ENCODE measurements around the gene CIAO3. TPM values are rescaled to one million over a fixed set of nuclear protein-coding genes. Genes with fewer than 3 reads are reported as not detected.

CIAO3 gene
- total and polyA plus RNA-seq, 10 of the 15 experiments (the other 5 are each of a cell fraction or from before 2014, with no cell fraction given), result 1.4 to 37.5 (median 30.8) TPM

GRCh38 chr16:732936-733335 is 7.9 kb downstream of the CIAO3 start:
- Histone ChIP-seq H3K9me3 (replicated peaks; ENCODE audit: control insufficient read depth, insufficient read depth, low read length) (no peaks in the 10 kb centered on the region), H4K20me1 (ENCODE audit: control insufficient read depth, insufficient read depth) (no peaks in the 10 kb centered on the region), H3K9ac (ENCODE audit: control insufficient read depth, insufficient read depth, low read length) (no peak overlapping the region), H2AFZ (ENCODE audit: control insufficient read depth, low read depth, low read length) (no peak overlapping the region), H3K4me3 (no peak overlapping the region), H3K4me2 (ENCODE audit: control insufficient read depth, insufficient read depth) (no peak overlapping the region), H3K4me1 (ENCODE audit: control insufficient read depth, insufficient read depth, low read length) (peaks cover 37% of the 10 kb centered on the region), H3K79me2 (ENCODE audit: control insufficient read depth, insufficient read depth, low read length) (peaks cover 2% of the 10 kb centered on the region), H3K27me3 (replicated peaks in 1 of 2; ENCODE audit: control insufficient read depth in 2 of 2, insufficient read depth in 2 of 2, low read length in 1 of 2) (no peaks in the 10 kb centered on the region), H3K36me3 (ENCODE audit: control insufficient read depth in 2 of 2, insufficient read depth in 2 of 2, low read length in 1 of 2) (peaks cover 7 to 9% of the 10 kb centered on the region in 2 experiments; a peak in 3 of 4 replicates), H3K27ac (ENCODE audit: control insufficient read depth, insufficient read depth) (no peak overlapping the region)
- RAD21 ChIA-PET (ENCODE audit: unreplicated experiment), result no interaction called here
- 84% methylated on average over 13 of the region's 13 CpGs for WGBS (ENCODE audit: insufficient coverage, insufficient replicate concordance, low lambda C conversion rate, missing lambda C conversion rate)
- no peak for DNase-seq (ENCODE audit: low read depth, low spot score)
- POLR2A ChIA-PET, result no interaction called here
- SMC1A ChIA-PET (ENCODE audit: uncharacterized antibody, unreplicated experiment), result interaction anchor here (1.2 kb wide), 1 partner anchor 17 kb away, joined by 3 read pairs; no protein-coding TSS in a partner anchor
- FAIRE-seq, result no peak
- in situ Hi-C loops (cut with MboI), result no loop called here
- CTCF ChIA-PET, result interaction anchor here (1.3 kb wide), 1 partner anchor 13 kb away, joined by 4 read pairs; the partner anchor contains the start of gene ANTKMT
- intact Hi-C loops (cut with micrococcal nuclease; ENCODE audit: unreplicated experiment), result no loop called here
- TF ChIP-seq NFIC (IDR thresholded peaks at IDR 0.05; ENCODE audit: low read depth, low read length) (no peak), ELK1 (IDR thresholded peaks at IDR 0.05; ENCODE audit: low read depth, low read length) (no peak), JUND (IDR thresholded peaks at IDR 0.05; ENCODE audit: low read depth, low read length) (no peak)
- TF ChIP-seq, protein P1, sequence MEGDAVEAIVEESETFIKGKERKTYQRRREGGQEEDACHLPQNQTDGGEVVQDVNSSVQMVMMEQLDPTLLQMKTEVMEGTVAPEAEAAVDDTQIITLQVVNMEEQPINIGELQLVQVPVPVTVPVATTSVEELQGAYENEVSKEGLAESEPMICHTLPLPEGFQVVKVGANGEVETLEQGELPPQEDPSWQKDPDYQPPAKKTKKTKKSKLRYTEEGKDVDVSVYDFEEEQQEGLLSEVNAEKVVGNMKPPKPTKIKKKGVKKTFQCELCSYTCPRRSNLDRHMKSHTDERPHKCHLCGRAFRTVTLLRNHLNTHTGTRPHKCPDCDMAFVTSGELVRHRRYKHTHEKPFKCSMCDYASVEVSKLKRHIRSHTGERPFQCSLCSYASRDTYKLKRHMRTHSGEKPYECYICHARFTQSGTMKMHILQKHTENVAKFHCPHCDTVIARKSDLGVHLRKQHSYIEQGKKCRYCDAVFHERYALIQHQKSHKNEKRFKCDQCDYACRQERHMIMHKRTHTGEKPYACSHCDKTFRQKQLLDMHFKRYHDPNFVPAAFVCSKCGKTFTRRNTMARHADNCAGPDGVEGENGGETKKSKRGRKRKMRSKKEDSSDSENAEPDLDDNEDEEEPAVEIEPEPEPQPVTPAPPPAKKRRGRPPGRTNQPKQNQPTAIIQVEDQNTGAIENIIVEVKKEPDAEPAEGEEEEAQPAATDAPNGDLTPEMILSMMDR (IDR thresholded peaks at IDR 0.05 in 2 of 3, conservative IDR thresholded peaks at IDR 0.05 in 1 of 3; ENCODE audit: control insufficient read depth in 2 of 3, extremely low read depth in 1 of 3, insufficient read depth in 1 of 3, low read depth in 3 of 3, low read length in 3 of 3), result peak in 2 of 3 experiments; percentile 8 to 20; a peak in 1 of 6 replicates
- TF ChIP-seq, protein P2, sequence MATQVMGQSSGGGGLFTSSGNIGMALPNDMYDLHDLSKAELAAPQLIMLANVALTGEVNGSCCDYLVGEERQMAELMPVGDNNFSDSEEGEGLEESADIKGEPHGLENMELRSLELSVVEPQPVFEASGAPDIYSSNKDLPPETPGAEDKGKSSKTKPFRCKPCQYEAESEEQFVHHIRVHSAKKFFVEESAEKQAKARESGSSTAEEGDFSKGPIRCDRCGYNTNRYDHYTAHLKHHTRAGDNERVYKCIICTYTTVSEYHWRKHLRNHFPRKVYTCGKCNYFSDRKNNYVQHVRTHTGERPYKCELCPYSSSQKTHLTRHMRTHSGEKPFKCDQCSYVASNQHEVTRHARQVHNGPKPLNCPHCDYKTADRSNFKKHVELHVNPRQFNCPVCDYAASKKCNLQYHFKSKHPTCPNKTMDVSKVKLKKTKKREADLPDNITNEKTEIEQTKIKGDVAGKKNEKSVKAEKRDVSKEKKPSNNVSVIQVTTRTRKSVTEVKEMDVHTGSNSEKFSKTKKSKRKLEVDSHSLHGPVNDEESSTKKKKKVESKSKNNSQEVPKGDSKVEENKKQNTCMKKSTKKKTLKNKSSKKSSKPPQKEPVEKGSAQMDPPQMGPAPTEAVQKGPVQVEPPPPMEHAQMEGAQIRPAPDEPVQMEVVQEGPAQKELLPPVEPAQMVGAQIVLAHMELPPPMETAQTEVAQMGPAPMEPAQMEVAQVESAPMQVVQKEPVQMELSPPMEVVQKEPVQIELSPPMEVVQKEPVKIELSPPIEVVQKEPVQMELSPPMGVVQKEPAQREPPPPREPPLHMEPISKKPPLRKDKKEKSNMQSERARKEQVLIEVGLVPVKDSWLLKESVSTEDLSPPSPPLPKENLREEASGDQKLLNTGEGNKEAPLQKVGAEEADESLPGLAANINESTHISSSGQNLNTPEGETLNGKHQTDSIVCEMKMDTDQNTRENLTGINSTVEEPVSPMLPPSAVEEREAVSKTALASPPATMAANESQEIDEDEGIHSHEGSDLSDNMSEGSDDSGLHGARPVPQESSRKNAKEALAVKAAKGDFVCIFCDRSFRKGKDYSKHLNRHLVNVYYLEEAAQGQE (IDR thresholded peaks at IDR 0.05; ENCODE audit: low read depth, low read length), result no peak
- TF ChIP-seq, protein P3, sequence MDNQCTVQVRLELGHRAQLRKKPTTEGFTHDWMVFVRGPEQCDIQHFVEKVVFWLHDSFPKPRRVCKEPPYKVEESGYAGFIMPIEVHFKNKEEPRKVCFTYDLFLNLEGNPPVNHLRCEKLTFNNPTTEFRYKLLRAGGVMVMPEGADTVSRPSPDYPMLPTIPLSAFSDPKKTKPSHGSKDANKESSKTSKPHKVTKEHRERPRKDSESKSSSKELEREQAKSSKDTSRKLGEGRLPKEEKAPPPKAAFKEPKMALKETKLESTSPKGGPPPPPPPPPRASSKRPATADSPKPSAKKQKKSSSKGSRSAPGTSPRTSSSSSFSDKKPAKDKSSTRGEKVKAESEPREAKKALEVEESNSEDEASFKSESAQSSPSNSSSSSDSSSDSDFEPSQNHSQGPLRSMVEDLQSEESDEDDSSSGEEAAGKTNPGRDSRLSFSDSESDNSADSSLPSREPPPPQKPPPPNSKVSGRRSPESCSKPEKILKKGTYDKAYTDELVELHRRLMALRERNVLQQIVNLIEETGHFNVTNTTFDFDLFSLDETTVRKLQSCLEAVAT (IDR thresholded peaks at IDR 0.05), result no peak
- no peak for ATAC-seq
- BruUV-seq (replicated peaks), result no TSS peak

All from GM12878 (cell line).